Upper lobe of left lung (tissue), 6 donors: Measurements from ENCODE around the gene HIF1A. TPM values are rescaled to one million over a fixed set of nuclear protein-coding genes. Genes with fewer than 3 reads are reported as not detected.

Experiments used
- ATAC-seq, 2 donors: fragments of 200-7000 bp; cut with Tn5 transposase; one replicate each; pipeline ENCODE4 v1.9.1; 2022; ENCODE audit warnings: mild to moderate bottlenecking in 2 of 2, moderate library complexity in 2 of 2; ENCODE audit not compliant: low FRiP score in 2 of 2
- DNase-seq, 2 donors: peaks; one replicate each; pipeline ENCODE4 v3.0.0-alpha.2; 2019 to 2020
- H3K27ac ChIP-seq, 4 donors: fragments of 200-600 bp; sonication (generic); one replicate each; pipeline ENCODE4 v1.5.1; 2016 to 2019
- H3K27me3 ChIP-seq, 4 donors: fragments of 200-600 bp; sonication (generic); one replicate each; pipeline ENCODE4 v1.5.1; 2017 to 2019
- H3K36me3 ChIP-seq, 4 donors: fragments of 200-600 bp; sonication (generic); one replicate each; pipeline ENCODE4 v1.5.1; 2016 to 2019
- H3K4me1 ChIP-seq, 4 donors: fragments of 200-600 bp; sonication (generic); one replicate each; pipeline ENCODE4 v1.5.1; 2018 to 2019
- H3K4me3 ChIP-seq, 4 donors: fragments of 200-600 bp; sonication (generic); one replicate each; pipeline ENCODE4 v1.5.1; 2017 to 2019; ENCODE audit warnings: mild to moderate bottlenecking in 2 of 4, moderate library complexity in 1 of 4
- H3K9me3 ChIP-seq, 4 donors: fragments of 200-600 bp; sonication (generic); one replicate each; pipeline ENCODE4 v1.5.1; 2018 to 2019
- CTCF ChIP-seq, 6 experiments: fragments of 450-650 bp in 4 of 6; fragments of 200-600 bp in 2 of 6; sonication (generic) in 2 of 6; IDR thresholded peaks; one replicate each; pipeline ENCODE4 v1.5.1; 2016 to 2019; ENCODE audit warnings: antibody characterized with exemption in 6 of 6
- EP300 ChIP-seq, 4 donors: sonication (generic); formaldehyde crosslinking; IDR thresholded peaks; one replicate each; pipeline ENCODE4 v1.5.1; 2017; ENCODE audit warnings: antibody characterized with exemption in 4 of 4, control low read depth in 2 of 4
- POLR2A ChIP-seq, 4 donors: fragments of 450-650 bp; IDR thresholded peaks; one replicate each; pipeline ENCODE4 v1.5.1; 2016 to 2017; ENCODE audit warnings: antibody characterized with exemption in 4 of 4, mild to moderate bottlenecking in 2 of 4
- POLR2AphosphoS5 ChIP-seq, 2 donors: sonication (generic); formaldehyde crosslinking; IDR thresholded peaks; one replicate each; pipeline ENCODE4 v1.5.1; 2017; ENCODE audit warnings: antibody characterized with exemption in 2 of 2
- WGBS, 2 donors: methylation state at CpG; one replicate each; pipeline ENCODE4 v1.1.5; 2017 to 2018; 5-methylcytosine and 5-hydroxymethylcytosine counted together
- total RNA-seq, 6 donors: library from RNA; depleted of rRNA in 4 of 6; stranded (reverse); fragments of >200 nt in 4 of 6; gene quantifications; one replicate each; pipeline versions ENCODE4 v1.1.0 to v1.2.1, GENCODE V29; 2016 to 2021
- donor health status: DM: no; HTN: no; CAD: no; lungs with moderate emphysema.
- donor health status: DM: no; HTN: yes; CAD: no; lungs with severe emphysema.

HIF1A gene
- total RNA-seq, 6 donors from 2014 or later: 72.1 to 131 (median 116) TPM

GRCh38 chr14:61780125-61780524, 84.8 kb downstream of the HIF1A start:
- Histone ChIP-seq H3K36me3 (peaks cover 9 to 77% (median 20%) of the 10 kb centered on the region in 4 donors), H3K4me1 (no peaks in the 10 kb centered on the region), H3K27me3 (no peaks in the 10 kb centered on the region), H3K4me3 (no peak overlapping the region), H3K27ac (no peak overlapping the region), H3K9me3 (no peaks in the 10 kb centered on the region)
- DNase-seq: no peak
- TF ChIP-seq POLR2AphosphoS5 (IDR thresholded peaks at IDR 0.05): no peak
- TF ChIP-seq EP300 (IDR thresholded peaks at IDR 0.05): no peak
- no peak for TF ChIP-seq CTCF (IDR thresholded peaks at IDR 0.05)
- TF ChIP-seq POLR2A (IDR thresholded peaks at IDR 0.05): no peak
- 77 to 83% methylated on average over 3 of the region's 3 CpGs for WGBS, 2 donors
- ATAC-seq: no peak

GRCh38 chr14:61797309-61797708, 102.0 kb downstream of the HIF1A start:
- ATAC-seq (no peak), DNase-seq (no peak)
- H3K4me1 ChIP-seq: no peaks in the 10 kb centered on the region
- no peaks in the 10 kb centered on the region for H3K9me3 ChIP-seq
- H3K36me3 ChIP-seq: peaks cover 0 to 29% (median 10%) of the 10 kb centered on the region in 4 donors
- 95 to 100% methylated on average over 5 of the region's 5 CpGs for WGBS, 2 donors
- no peak overlapping the region for H3K27ac ChIP-seq
- H3K27me3 ChIP-seq: no peaks in the 10 kb centered on the region
- TF ChIP-seq CTCF (IDR thresholded peaks at IDR 0.05) (no peak), POLR2AphosphoS5 (IDR thresholded peaks at IDR 0.05) (no peak), POLR2A (IDR thresholded peaks at IDR 0.05) (no peak), EP300 (IDR thresholded peaks at IDR 0.05) (no peak)
- H3K4me3 ChIP-seq: no peak overlapping the region

Other genes with a start within 250 kb of the HIF1A start
- gene SNAPC1, start 66.9 kb downstream of the HIF1A start, total RNA-seq: 1 to 10 TPM; 4.2 to 8.9 (median 4.7) TPM
- under 1 TPM in 3 of 6 donors, not detected in 3; under 0.01 to 0.34 (median 0.14) TPM for gene SYT16, start 117.2 kb downstream of the HIF1A start, total RNA-seq